ENCODE data around the gene CHRND. TPM values are rescaled to one million over a fixed set of nuclear protein-coding genes. Genes with fewer than 3 reads are reported as not detected.

Gene CHRND
- total and polyA plus RNA-seq, 2 of the 8 experiments (the other 6 are each of a cell fraction or from before 2014, with no cell fraction given): 0.24 TPM; not detected in 1

- Histone ChIP-seq H3K9me3 (ENCODE audit: insufficient read depth in 2 of 2, low read depth in 1 of 2, low read length in 1 of 2) (no peaks in the 10 kb centered on the region), H3K4ac (replicated peaks; ENCODE audit: insufficient read length, low read depth, low read length) (no peak overlapping the region), H2BK12ac (ENCODE audit: low read depth, low read length) (no peak overlapping the region), H3K18ac (ENCODE audit: extremely low read depth, low read length) (no peak overlapping the region), H3K14ac (ENCODE audit: insufficient read length) (no peak overlapping the region), H2AFZ (ENCODE audit: low read length) (no peak overlapping the region), H2BK20ac (ENCODE audit: low read length) (no peak overlapping the region), H4K20me1 (replicated peaks in 1 of 2; ENCODE audit: control insufficient read depth in 1 of 2, insufficient read depth in 2 of 2, low read length in 2 of 2) (peaks cover 0 to 3% of the 10 kb centered on the region in 2 experiments), H3K23ac (ENCODE audit: insufficient read length) (no peak overlapping the region), H3K23me2 (ENCODE audit: low read depth, low read length) (no peaks in the 10 kb centered on the region), H3K4me1 (replicated peaks in 1 of 4; ENCODE audit: control insufficient read depth in 3 of 4, insufficient read depth in 4 of 4, low read length in 3 of 4) (no peaks in the 10 kb centered on the region), H4K5ac (ENCODE audit: insufficient read length, low read depth, low read length) (no peak overlapping the region), H4K8ac (ENCODE audit: extremely low read depth, insufficient read depth, low read length) (no peak overlapping the region), H3K36me3 (ENCODE audit: control insufficient read depth in 2 of 4, insufficient read depth in 4 of 4, low read length in 3 of 4) (peaks cover 5 to 69% (median 39%) of the 10 kb centered on the region in 4 experiments), H3K4me2 (ENCODE audit: insufficient read depth in 1 of 2, low read depth in 2 of 2, low read length in 2 of 2) (no peak overlapping the region), H2BK120ac (replicated peaks; ENCODE audit: low read depth, low read length) (no peak overlapping the region), H2BK5ac (ENCODE audit: low read depth, low read length) (no peak overlapping the region), H3K56ac (replicated peaks; ENCODE audit: insufficient read length, low read depth, low read length) (no peak overlapping the region), H3K27ac (ENCODE audit: low read depth, low read length) (no peak overlapping the region), H4K91ac (replicated peaks; ENCODE audit: insufficient read length, low read length) (no peak overlapping the region), H3K27me3 (replicated peaks in 1 of 4; ENCODE audit: control insufficient read depth in 3 of 4, extremely low read depth in 1 of 4, insufficient read depth in 3 of 4, low read length in 3 of 4) (no peaks in the 10 kb centered on the region), H2BK15ac (ENCODE audit: low read length) (no peak overlapping the region), H3K79me2 (ENCODE audit: control insufficient read depth in 1 of 2, insufficient read depth in 2 of 2, low read length in 2 of 2) (no peaks in the 10 kb centered on the region), H3K79me1 (ENCODE audit: low read depth, low read length) (peaks cover 2% of the 10 kb centered on the region; the same call in 1 of the 2 replicates), H2AK5ac (ENCODE audit: low read depth, low read length) (no peak overlapping the region), H3K9ac (replicated peaks in 1 of 4; ENCODE audit: extremely low read depth in 1 of 4, low read depth in 3 of 4, low read length in 3 of 4) (no peak overlapping the region), H3K4me3 (ENCODE audit: extremely low read depth in 1 of 4, insufficient read depth in 2 of 4, low read depth in 3 of 4, low read length in 4 of 4) (no peak overlapping the region)
- CTCF ChIA-PET (ENCODE audit: partially characterized antibody): interaction anchor here (0.6 to 2.1 kb wide), 4 partner anchors 9 to 493 kb away, joined by 3 to 8 read pairs (median 5); no protein-coding TSS in a partner anchor
- FAIRE-seq: no peak
- POLR2A ChIA-PET (ENCODE audit: partially characterized antibody): interaction anchor here (1.3 to 2.6 kb wide), 3 partner anchors 8 to 12 kb away, joined by 3 to 20 read pairs (median 4); partner anchors contain the start of genes EIF4E2 and TIGD1
- WGBS, 2 experiments (ENCODE audit: extremely low coverage in 1 of 2, insufficient coverage in 1 of 2, insufficient read length in 1 of 2, insufficient replicate concordance in 2 of 2, low coverage in 1 of 2, low lambda C conversion rate in 2 of 2, missing lambda C conversion rate in 1 of 2): 54% methylated on average over 3 of the region's 3 CpGs; no CpG with 5 or more reads in 1 of the 2 experiments
- DNase-seq (ENCODE audit: low read depth in 1 of 2, low spot score in 2 of 2): no peak
- TF ChIP-seq, protein P1, sequence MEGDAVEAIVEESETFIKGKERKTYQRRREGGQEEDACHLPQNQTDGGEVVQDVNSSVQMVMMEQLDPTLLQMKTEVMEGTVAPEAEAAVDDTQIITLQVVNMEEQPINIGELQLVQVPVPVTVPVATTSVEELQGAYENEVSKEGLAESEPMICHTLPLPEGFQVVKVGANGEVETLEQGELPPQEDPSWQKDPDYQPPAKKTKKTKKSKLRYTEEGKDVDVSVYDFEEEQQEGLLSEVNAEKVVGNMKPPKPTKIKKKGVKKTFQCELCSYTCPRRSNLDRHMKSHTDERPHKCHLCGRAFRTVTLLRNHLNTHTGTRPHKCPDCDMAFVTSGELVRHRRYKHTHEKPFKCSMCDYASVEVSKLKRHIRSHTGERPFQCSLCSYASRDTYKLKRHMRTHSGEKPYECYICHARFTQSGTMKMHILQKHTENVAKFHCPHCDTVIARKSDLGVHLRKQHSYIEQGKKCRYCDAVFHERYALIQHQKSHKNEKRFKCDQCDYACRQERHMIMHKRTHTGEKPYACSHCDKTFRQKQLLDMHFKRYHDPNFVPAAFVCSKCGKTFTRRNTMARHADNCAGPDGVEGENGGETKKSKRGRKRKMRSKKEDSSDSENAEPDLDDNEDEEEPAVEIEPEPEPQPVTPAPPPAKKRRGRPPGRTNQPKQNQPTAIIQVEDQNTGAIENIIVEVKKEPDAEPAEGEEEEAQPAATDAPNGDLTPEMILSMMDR (IDR thresholded peaks at IDR 0.05; ENCODE audit: control extremely low read depth in 1 of 3, insufficient read depth in 1 of 3, low read depth in 1 of 3, low read length in 3 of 3): no peak
- TF ChIP-seq YY1 (IDR thresholded peaks at IDR 0.05; ENCODE audit: low read depth, low read length) (no peak), RFX5 (IDR thresholded peaks at IDR 0.05; ENCODE audit: borderline replicate concordance, low read depth, low read length) (no peak), RNF2 (IDR thresholded peaks at IDR 0.05; ENCODE audit: borderline replicate concordance, low read depth, low read length, missing control alignments, poor library complexity, severe bottlenecking) (no peak), ZNF274 (IDR thresholded peaks at IDR 0.05; ENCODE audit: borderline replicate concordance, extremely low read depth, low read length) (no peak), GTF2F1 (IDR thresholded peaks at IDR 0.05; ENCODE audit: borderline replicate concordance, low read depth, low read length) (no peak), ATF2 (IDR thresholded peaks at IDR 0.05; ENCODE audit: low read length) (no peak), BACH1 (IDR thresholded peaks at IDR 0.05; ENCODE audit: low read length) (no peak), JUND (IDR thresholded peaks at IDR 0.05; ENCODE audit: low read length) (no peak)
These were observed 37.6 kb downstream of the CHRND start for GRCh38 chr2:232563580-232563979.
